Prostate gland (tissue), 2 donors: ENCODE measurements around the gene DMXL1.

Experiments
- POLR2A ChIP-seq: fragments of 450-650 bp; IDR thresholded peaks from one replicate; pipeline ENCODE4 v1.6.1; 2016; ENCODE audit warnings: antibody characterized with exemption, mild to moderate bottlenecking
- POLR2AphosphoS5 ChIP-seq: sonication (generic); formaldehyde crosslinking; IDR thresholded peaks from one replicate; pipeline ENCODE4 v1.6.1; 2017; ENCODE audit warnings: antibody characterized with exemption
- TF ChIP-seq, protein P1 (sequence below), 4 experiments: fragments of 200-600 bp in 2 of 4; fragments of 450-650 bp in 2 of 4; sonication (generic) in 2 of 4; IDR thresholded peaks; 1 replicate in 3 of 4; 2 replicates in 1 of 4; pipeline ENCODE4 v1.5.1; 2016 to 2019; ENCODE audit warnings: antibody characterized with exemption in 4 of 4, mild to moderate bottlenecking in 2 of 4, moderate library complexity in 2 of 4

DNA sequence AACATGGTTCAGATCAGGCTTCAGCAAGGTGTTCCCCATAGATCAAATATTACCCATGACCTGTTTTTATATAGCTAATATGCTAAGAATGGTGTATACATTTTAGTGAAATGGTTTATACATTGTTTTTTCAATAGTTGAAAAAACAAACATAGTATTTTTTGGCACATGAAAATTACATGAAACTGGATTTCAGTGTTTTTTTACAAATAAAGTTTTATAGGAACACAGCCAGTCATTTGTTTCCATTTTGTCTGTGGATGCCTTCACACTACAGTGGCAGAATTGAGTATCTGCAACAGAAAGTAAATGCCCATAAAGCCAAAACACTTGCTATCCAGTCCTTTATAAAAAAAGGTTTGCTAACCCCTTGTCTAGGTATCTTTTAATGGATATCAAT lies 150.4 kb downstream of the DMXL1 start:
- TF ChIP-seq POLR2A: no peak
- TF ChIP-seq, protein P1, sequence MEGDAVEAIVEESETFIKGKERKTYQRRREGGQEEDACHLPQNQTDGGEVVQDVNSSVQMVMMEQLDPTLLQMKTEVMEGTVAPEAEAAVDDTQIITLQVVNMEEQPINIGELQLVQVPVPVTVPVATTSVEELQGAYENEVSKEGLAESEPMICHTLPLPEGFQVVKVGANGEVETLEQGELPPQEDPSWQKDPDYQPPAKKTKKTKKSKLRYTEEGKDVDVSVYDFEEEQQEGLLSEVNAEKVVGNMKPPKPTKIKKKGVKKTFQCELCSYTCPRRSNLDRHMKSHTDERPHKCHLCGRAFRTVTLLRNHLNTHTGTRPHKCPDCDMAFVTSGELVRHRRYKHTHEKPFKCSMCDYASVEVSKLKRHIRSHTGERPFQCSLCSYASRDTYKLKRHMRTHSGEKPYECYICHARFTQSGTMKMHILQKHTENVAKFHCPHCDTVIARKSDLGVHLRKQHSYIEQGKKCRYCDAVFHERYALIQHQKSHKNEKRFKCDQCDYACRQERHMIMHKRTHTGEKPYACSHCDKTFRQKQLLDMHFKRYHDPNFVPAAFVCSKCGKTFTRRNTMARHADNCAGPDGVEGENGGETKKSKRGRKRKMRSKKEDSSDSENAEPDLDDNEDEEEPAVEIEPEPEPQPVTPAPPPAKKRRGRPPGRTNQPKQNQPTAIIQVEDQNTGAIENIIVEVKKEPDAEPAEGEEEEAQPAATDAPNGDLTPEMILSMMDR (IDR thresholded peaks at IDR 0.05): no peak
- TF ChIP-seq POLR2AphosphoS5: no peak
